ENCODE data around the gene KCNH1. TPM values are rescaled to one million over a fixed set of nuclear protein-coding genes. Genes with fewer than 3 reads are reported as not detected.

Gene KCNH1
- total and polyA plus RNA-seq, 5 donors: 0.02 TPM; not detected in 4

DNA sequence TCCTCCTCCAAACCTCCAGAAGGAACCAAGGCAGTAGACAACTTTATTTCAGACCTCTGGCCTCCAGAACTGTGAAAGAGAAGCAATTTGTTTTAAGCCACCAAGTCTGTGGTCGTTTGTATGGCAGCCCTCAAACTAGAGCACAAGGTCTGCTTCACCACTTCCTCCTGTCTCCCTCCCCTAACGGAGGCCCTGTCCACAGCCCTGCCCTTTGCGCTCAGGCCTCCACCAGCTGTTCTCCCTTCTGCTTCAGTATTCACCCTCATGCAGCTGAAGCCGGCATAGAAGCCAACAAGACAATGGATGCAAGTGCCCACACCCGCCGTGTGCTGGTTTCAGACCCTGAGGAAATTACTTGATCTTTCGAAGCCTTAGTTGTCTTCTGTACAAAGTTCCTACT lies 441.2 kb downstream of the KCNH1 start:
- WGBS: 68% methylated on average over 7 of the region's 7 CpGs
- ATAC-seq (no peak), DNase-seq (no peak)
- Histone ChIP-seq H3K27ac (ENCODE audit: low read length) (no peak overlapping the region), H3K27me3 (ENCODE audit: control insufficient read depth, insufficient read depth) (no peaks in the 10 kb centered on the region), H3K4me1 (ENCODE audit: control insufficient read depth, insufficient read depth, low read length) (no peaks in the 10 kb centered on the region), H3K9me3 (ENCODE audit: control insufficient read depth, low read length) (no peaks in the 10 kb centered on the region), H3K4me3 (ENCODE audit: low read length) (no peak overlapping the region)
- intact Hi-C loops (cut with DNase I): no loop called here

DNA sequence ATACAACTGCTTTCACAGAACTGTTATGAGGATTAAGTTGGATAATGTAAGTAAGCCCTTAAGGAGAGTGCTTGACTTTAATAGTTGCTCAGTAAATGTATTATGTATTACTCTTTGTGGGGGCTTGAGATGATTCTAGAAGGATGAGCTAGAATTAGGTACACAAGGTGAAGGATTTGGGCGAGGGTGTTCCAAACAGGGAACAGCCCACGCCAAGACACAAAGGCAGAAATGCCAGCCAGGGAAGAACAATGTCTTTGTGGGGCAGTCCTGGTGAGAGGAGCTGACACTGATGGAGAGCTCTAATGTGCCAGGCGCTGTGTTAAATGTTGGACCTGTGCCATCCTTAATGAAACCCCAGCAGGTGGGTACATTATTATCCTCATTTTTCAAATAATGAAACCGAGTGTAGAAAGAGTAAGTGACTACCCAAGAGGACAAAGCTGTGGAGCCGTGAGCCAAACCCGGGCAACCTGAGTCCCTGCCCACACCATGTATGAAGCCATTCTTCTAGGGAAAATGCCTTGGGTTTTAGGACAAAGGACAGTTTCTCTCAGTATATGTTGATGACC lies 442.8 kb downstream of the KCNH1 start:
- H3K9me3 ChIP-seq (ENCODE audit: control insufficient read depth, low read length): no peaks in the 10 kb centered on the region
- H3K27ac ChIP-seq (ENCODE audit: low read length): no peak overlapping the region
- no peaks in the 10 kb centered on the region for H3K4me1 ChIP-seq (ENCODE audit: control insufficient read depth, insufficient read depth, low read length)
- DNase-seq: no peak
- intact Hi-C loops (cut with DNase I): no loop called here
- 91% methylated on average over 6 of the region's 6 CpGs for WGBS
- no peak overlapping the region for H3K4me3 ChIP-seq (ENCODE audit: low read length)
- H3K27me3 ChIP-seq (ENCODE audit: control insufficient read depth, insufficient read depth): no peaks in the 10 kb centered on the region
- ATAC-seq: no peak

DNA sequence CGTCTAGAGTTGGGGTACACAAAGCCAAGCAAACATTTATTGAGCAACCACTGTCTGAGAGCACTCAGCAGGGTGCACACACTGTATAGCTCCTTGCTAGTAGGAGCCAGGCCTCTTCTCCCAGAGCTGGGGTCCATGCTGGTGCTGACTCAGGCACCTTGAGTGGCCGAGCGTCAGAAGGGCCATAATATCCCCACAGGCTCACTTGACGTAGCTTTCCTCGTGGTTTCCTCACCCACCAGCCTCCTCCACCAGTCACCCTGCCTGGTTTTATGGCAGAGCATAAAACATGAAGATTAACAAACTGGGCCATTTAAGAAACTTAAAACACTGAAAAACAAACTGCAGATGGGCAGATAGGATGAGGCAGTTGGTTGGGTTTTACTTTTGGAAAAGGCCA lies 443.7 kb downstream of the KCNH1 start:
- intact Hi-C loops (cut with DNase I): no loop called here
- ATAC-seq (no peak), DNase-seq (no peak)
- no peaks in the 10 kb centered on the region for H3K4me1 ChIP-seq (ENCODE audit: control insufficient read depth, insufficient read depth, low read length)
- no peak overlapping the region for H3K4me3 ChIP-seq (ENCODE audit: low read length)
- H3K9me3 ChIP-seq (ENCODE audit: control insufficient read depth, low read length): no peaks in the 10 kb centered on the region
- H3K27me3 ChIP-seq (ENCODE audit: control insufficient read depth, insufficient read depth): no peaks in the 10 kb centered on the region
- 92% methylated on average over 5 of the region's 5 CpGs for WGBS
- no peak overlapping the region for H3K27ac ChIP-seq (ENCODE audit: low read length)

DNA sequence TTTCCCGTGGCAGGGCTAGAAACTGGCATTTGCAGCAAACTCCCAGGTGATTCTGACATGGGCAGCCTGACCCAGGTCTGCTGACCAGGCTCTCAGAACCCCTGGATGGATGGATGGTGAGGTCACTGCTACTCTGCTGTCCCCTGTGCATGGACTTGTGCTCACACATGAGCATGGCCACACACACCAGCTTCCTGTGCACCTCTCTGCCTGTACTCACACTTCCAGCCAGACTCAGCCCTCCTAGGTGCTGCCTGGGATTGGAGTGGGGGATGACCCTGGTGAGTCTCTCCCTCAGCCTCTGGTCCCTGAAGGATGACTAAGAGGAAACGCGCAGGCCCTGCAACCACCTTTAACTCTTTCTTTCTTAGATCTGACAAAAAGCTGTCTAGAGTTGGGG lies 444.1 kb downstream of the KCNH1 start:
- Histone ChIP-seq H3K9me3 (ENCODE audit: control insufficient read depth, low read length) (no peaks in the 10 kb centered on the region), H3K4me3 (ENCODE audit: low read length) (no peak overlapping the region), H3K4me1 (ENCODE audit: control insufficient read depth, insufficient read depth, low read length) (no peaks in the 10 kb centered on the region), H3K27me3 (ENCODE audit: control insufficient read depth, insufficient read depth) (no peaks in the 10 kb centered on the region), H3K27ac (ENCODE audit: low read length) (no peak overlapping the region)
- 74% methylated on average over 3 of the region's 3 CpGs for WGBS
- DNase-seq (no peak), ATAC-seq (no peak)
- intact Hi-C loops (cut with DNase I): no loop called here

DNA sequence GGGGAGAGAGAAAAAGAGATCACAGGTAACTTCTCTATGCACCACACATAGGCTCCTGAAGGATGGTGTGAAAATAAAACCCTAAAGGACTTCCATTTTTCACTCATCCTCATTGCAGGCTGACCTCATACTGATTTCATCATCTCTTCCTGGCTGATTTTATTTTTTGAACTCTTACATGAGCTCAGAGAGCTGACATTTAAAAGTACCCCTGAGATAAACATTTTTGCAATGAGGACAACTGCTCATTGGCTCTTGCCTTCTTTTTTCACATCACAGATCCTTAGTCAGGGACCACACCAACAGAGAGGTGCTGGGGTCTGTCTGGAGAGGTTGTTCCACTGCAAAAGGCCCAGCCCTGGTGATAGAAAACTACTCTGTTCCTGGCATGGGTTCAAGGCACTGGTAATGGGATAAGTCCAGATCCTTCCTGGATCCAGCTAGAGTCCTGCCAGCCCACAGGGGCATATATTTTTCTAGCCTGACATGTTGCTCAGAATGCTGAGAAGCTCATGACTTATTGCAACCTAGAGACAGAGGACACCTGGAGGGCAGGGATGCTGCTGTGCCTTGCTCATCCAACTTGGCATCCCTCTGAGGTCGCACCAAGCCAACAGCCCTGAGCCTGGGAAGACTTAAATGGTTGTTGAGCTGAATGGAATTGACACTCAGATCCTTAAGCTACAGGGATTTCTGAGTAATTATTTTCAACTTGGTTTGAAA lies 445.3 kb downstream of the KCNH1 start:
- intact Hi-C loops (cut with DNase I): no loop called here
- 89% methylated on average over 1 of the region's 1 CpG for WGBS

DNA sequence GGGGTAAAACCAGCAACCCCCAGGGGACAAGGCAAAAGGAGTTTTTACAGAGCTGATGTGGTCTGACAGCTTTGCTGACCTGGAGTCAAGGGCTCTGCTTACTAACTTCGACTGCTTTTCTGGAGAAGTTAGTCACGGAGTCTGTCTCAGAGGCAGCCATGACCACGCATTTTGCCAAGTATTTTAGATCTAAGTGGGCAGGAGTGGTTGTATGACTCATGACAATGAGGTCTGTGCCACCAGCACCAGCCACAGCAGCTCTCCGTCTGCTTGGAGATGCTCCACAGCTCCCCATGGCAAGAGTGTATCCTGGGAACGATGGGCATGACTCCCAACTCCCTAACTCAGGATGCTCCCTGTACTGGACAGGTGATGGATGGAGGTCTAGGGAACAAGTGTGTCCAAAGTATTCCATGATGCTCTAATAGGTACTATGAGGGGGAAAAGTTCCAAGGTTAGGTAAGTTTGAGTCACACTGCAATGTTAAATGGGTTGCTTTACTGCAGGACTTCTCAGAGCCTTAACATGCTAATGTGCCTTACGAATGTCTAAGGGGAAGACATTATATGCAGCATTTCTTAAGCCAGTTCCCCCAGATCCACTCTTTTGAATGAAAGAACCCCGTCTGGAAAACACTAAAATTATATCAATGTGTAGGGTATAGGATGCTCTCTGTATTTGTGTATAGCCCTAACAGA lies 446.2 kb downstream of the KCNH1 start:
- ATAC-seq (no peak), DNase-seq (no peak)
- no peaks in the 10 kb centered on the region for H3K9me3 ChIP-seq (ENCODE audit: control insufficient read depth, low read length)
- no peaks in the 10 kb centered on the region for H3K4me1 ChIP-seq (ENCODE audit: control insufficient read depth, insufficient read depth, low read length)
- 82% methylated on average over 7 of the region's 7 CpGs for WGBS
- no peak overlapping the region for H3K4me3 ChIP-seq (ENCODE audit: low read length)
- no peak overlapping the region for H3K27ac ChIP-seq (ENCODE audit: low read length)
- H3K27me3 ChIP-seq (ENCODE audit: control insufficient read depth, insufficient read depth): no peaks in the 10 kb centered on the region
- intact Hi-C loops (cut with DNase I): no loop called here

More for the DNA sequence above, 445.3 kb downstream of the KCNH1 start:
- Histone ChIP-seq H3K4me3 (ENCODE audit: low read length) (no peak overlapping the region), H3K27ac (ENCODE audit: low read length) (no peak overlapping the region), H3K9me3 (ENCODE audit: control insufficient read depth, low read length) (no peaks in the 10 kb centered on the region), H3K27me3 (ENCODE audit: control insufficient read depth, insufficient read depth) (no peaks in the 10 kb centered on the region), H3K4me1 (ENCODE audit: control insufficient read depth, insufficient read depth, low read length) (no peaks in the 10 kb centered on the region)
- ATAC-seq: peak in 1 of 2 donors; percentile 38
- no peak for DNase-seq

DNA sequence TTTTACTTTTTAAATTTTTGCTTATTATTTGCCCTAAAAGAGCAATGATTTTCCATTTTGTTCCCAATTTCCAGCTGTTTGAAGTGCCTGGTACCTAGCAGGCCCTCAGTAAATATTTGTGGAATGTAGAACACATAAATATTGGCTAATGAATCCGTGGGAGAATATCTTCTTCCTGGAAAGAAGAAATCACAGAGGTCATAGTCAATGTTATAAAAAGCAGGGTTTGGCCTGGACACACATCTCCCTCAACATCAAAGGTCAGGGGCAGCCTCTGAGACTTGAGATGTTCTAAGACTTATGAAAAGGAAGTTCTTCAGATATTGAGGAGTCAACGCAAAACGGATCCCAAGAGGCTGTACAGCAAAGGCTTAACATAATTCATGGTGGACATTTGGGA lies 447.1 kb downstream of the KCNH1 start:
- Histone ChIP-seq H3K27ac (ENCODE audit: low read length) (no peak overlapping the region), H3K4me1 (ENCODE audit: control insufficient read depth, insufficient read depth, low read length) (no peaks in the 10 kb centered on the region), H3K4me3 (ENCODE audit: low read length) (no peak overlapping the region), H3K27me3 (ENCODE audit: control insufficient read depth, insufficient read depth) (no peaks in the 10 kb centered on the region), H3K9me3 (ENCODE audit: control insufficient read depth, low read length) (no peaks in the 10 kb centered on the region)
- intact Hi-C loops (cut with DNase I): no loop called here
- no peak for DNase-seq
- no peak for ATAC-seq
- 55% methylated on average over 3 of the region's 3 CpGs for WGBS

DNA sequence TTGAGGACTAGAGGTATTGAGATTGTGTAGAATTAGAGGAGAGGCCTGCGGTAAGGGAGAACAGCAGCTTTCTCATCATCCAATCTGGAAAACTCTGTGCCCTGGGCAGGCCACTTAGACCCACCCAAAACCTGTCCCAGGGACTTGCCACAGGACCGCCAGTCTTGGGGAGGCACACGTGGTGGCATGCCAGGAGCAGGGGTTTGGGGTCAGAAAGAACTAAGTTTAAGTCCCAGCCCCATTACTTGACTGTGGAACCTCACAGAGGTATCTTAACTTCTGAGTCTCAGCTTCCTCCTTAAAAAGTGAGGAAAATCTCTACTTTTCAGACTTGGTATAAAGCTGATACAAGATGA lies 448.7 kb downstream of the KCNH1 start:
- intact Hi-C loops (cut with DNase I): no loop called here
- ATAC-seq: no peak
- Histone ChIP-seq H3K4me1 (ENCODE audit: control insufficient read depth, insufficient read depth, low read length) (no peaks in the 10 kb centered on the region), H3K4me3 (ENCODE audit: low read length) (no peak overlapping the region), H3K9me3 (ENCODE audit: control insufficient read depth, low read length) (no peaks in the 10 kb centered on the region), H3K27me3 (ENCODE audit: control insufficient read depth, insufficient read depth) (no peaks in the 10 kb centered on the region), H3K27ac (ENCODE audit: low read length) (no peak overlapping the region)
- WGBS: 94% methylated on average over 3 of the region's 3 CpGs
- no peak for DNase-seq

DNA sequence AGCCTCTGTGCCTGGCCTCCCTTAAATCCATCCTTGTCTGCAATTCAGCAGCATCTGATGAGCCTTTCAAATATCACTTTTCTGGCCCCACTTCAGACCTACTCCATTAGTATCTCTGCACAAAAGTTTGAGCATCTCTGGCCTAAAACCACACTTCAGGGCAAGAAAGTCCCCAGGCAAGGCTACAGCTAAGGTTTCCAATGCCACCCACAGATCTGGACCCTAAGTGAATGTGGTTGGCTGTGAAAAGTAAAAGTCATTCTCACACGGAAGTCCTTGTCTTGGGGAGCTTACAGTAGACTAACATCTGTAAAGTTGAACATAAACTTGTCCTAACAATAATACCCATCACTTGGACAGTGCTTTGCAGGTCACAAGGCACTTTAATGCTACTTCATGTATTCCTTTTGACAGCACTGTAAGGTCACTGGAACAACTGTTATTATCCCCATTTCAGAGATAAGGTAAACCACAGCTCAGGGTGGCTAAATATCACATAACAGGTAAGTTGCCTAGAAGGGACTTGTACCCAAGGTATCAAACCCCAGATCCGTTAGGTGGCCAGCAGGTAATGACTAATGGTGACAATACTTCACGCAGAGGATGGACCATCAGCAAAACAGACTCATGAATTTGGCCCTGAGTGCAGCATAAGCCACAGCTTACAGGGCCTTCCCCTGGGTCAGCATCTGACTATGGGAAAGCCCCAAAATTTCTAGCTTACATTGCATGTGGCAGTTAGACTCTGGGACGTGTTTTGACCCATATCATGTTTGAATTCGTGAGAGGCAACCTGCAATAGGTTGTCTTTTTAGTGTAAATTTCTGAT lies 449.3 kb downstream of the KCNH1 start:
- Histone ChIP-seq H3K4me3 (ENCODE audit: low read length) (no peak overlapping the region), H3K9me3 (ENCODE audit: control insufficient read depth, low read length) (no peaks in the 10 kb centered on the region), H3K4me1 (ENCODE audit: control insufficient read depth, insufficient read depth, low read length) (no peaks in the 10 kb centered on the region), H3K27me3 (ENCODE audit: control insufficient read depth, insufficient read depth) (no peaks in the 10 kb centered on the region), H3K27ac (ENCODE audit: low read length) (no peak overlapping the region)
- WGBS: 61% methylated on average over 5 of the region's 5 CpGs
- intact Hi-C loops (cut with DNase I): no loop called here
- ATAC-seq (no peak), DNase-seq (no peak)

DNA sequence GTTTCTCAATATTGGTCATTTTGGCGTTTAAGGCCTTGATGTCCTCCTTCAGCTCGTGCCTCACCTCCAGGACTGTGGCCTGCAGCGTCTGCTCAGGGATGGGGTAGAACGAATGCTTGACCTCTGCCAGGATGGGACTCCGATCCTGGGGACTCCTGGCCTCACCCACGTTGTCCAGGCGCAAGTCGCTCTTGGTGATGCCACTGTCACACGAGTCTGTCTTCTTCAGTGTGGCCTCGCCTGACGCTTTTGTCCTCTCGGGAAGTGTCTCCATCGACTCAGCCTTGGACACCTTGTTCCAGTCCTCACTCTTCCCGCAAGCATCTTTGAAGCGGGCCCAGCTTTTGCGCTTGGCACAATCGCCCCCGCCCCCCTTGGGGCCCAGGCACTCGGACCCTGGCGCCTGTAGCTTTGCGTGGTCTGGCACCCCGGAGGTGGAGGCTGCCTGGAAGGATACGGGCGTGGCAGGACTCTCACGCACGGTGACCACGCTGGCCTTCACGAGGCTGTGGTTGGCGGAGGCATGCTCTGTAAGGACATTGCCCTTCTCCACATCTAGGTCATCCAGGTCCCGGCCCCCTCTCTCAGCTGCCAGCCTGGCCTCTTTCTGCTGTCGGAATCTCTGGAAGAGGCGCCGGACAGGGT lies 450.4 kb downstream of the KCNH1 start:
- Histone ChIP-seq H3K27ac (ENCODE audit: low read length) (no peak overlapping the region), H3K9me3 (ENCODE audit: control insufficient read depth, low read length) (no peaks in the 10 kb centered on the region), H3K4me3 (ENCODE audit: low read length) (no peak overlapping the region), H3K4me1 (ENCODE audit: control insufficient read depth, insufficient read depth, low read length) (no peaks in the 10 kb centered on the region), H3K27me3 (ENCODE audit: control insufficient read depth, insufficient read depth) (no peaks in the 10 kb centered on the region)
- DNase-seq (no peak), ATAC-seq (no peak)
- 96% methylated on average over 33 of the region's 33 CpGs for WGBS
- intact Hi-C loops (cut with DNase I): no loop called here

All from right cardiac atrium (tissue), 5 donors.